Activated CD4-positive, alpha-beta T cell treated with anti-CD3 and anti-CD28 coated beads, Interleukin-2, amount 50 U/mL, for 24 hours (primary cell): ENCODE measurements around the gene PLSCR4.
"Not testable (repeated sequence)": the region's sequence is repeated elsewhere in the genome, so short reads cannot be mapped to it uniquely, and the experiment has no call there.

ENCODE experiments used
- DNase-seq, 2 donors: peaks; one replicate each; pipeline ENCODE4 v3.0.0-alpha.2; 2020; ENCODE audit warnings: low read depth in 1 of 2, low spot score in 1 of 2

Gene PLSCR4

GRCh38 chr3:146250449-146251382 is at the start of gene PLSCR4:
PLSCR4 (minus strand) TSS chr3:146251105; CDS start chr3:146222071, 29,034 bp downstream.
- no peak for DNase-seq

GRCh38 chr3:146293401-146293800 is 42.5 kb upstream of the PLSCR4 start:
- not testable (repeated sequence) for DNase-seq

GRCh38 chr3:146283781-146284445 is 33.0 kb upstream of the PLSCR4 start:
- no peak for DNase-seq

- no peak for DNase-seq
Observed at GRCh38 chr3:146280864-146281263, 30.0 kb upstream of the PLSCR4 start.

GRCh38 chr3:146279951-146280350 is 29.0 kb upstream of the PLSCR4 start:
- DNase-seq = no peak

GRCh38 chr3:146279013-146279412 is 28.1 kb upstream of the PLSCR4 start:
- no peak for DNase-seq

- DNase-seq = no peak
Observed at GRCh38 chr3:146277953-146278631, 27.2 kb upstream of the PLSCR4 start.

GRCh38 chr3:146275476-146275875 is 24.6 kb upstream of the PLSCR4 start:
- DNase-seq = no peak

- DNase-seq = no peak
Observed at GRCh38 chr3:146274833-146275232, 23.9 kb upstream of the PLSCR4 start.

GRCh38 chr3:146273721-146274407 is 23.0 kb upstream of the PLSCR4 start:
- DNase-seq = no peak

- DNase-seq = no peak
Observed at GRCh38 chr3:146271180-146271579, 20.3 kb upstream of the PLSCR4 start.

- no peak for DNase-seq
Observed at GRCh38 chr3:146269271-146269670, 18.4 kb upstream of the PLSCR4 start.

- DNase-seq = no peak
Observed at GRCh38 chr3:146268535-146269219, 17.8 kb upstream of the PLSCR4 start.

- no peak for DNase-seq
Observed at GRCh38 chr3:146265720-146266119, 14.8 kb upstream of the PLSCR4 start.

- DNase-seq = no peak
Observed at GRCh38 chr3:146262371-146263110, 11.6 kb upstream of the PLSCR4 start.

GRCh38 chr3:146259880-146260589 is 9.1 kb upstream of the PLSCR4 start:
- DNase-seq = no peak

GRCh38 chr3:146256851-146257486 is 6.1 kb upstream of the PLSCR4 start:
- DNase-seq = no peak

- not testable (repeated sequence) for DNase-seq
Observed at GRCh38 chr3:146252445-146252844, 1.5 kb upstream of the PLSCR4 start.

- no peak for DNase-seq
Observed at GRCh38 chr3:146249921-146250320, 984 bp downstream of the PLSCR4 start.
